Stomach (tissue), 9 donors: Measurements from ENCODE around the gene EPHB6. TPM values are rescaled to one million over a fixed set of nuclear protein-coding genes. Genes with fewer than 3 reads are reported as not detected.

Experiments
- DNase-seq, 2 donors: peaks; one replicate each; pipeline versions ENCODE4 v3.0.0 to v3.0.0-alpha.2; 2013 to 2019
- H3K27ac ChIP-seq, 5 donors: fragments of 200-600 bp in 4 of 5; sonication (generic) in 4 of 5; one replicate each; pipeline ENCODE4 v1.5.1; 2013 to 2019; ENCODE audit warnings: mild to moderate bottlenecking in 1 of 5, moderate library complexity in 1 of 5
- H3K27me3 ChIP-seq, 3 donors: fragments of 200-600 bp; sonication (generic); one replicate each; pipeline ENCODE4 v1.5.1; 2017 to 2019; ENCODE audit warnings: mixed run types in 1 of 3
- H3K36me3 ChIP-seq, 4 donors: fragments of 200-600 bp; sonication (generic); 1 replicate in 3 of 4; 2 replicates in 1 of 4; pipeline ENCODE4 v1.5.1; 2016 to 2019
- H3K4me1 ChIP-seq, 4 donors: fragments of 200-600 bp; sonication (generic); one replicate each; pipeline ENCODE4 v1.5.1; 2016 to 2019
- H3K4me3 ChIP-seq, 4 donors: fragments of 200-600 bp; sonication (generic) in 3 of 4; one replicate each; pipeline ENCODE4 v1.5.1; 2016 to 2019; ENCODE audit warnings: mild to moderate bottlenecking in 1 of 4
- H3K9me3 ChIP-seq, 4 donors: fragments of 200-600 bp; sonication (generic); one replicate each; pipeline ENCODE4 v1.5.1; 2016 to 2019
- EP300 ChIP-seq: sonication (generic); formaldehyde crosslinking; IDR thresholded peaks from one replicate; pipeline ENCODE4 v1.6.1; 2017; ENCODE audit warnings: antibody characterized with exemption
- POLR2A ChIP-seq, 4 donors: fragments of 450-650 bp; IDR thresholded peaks; one replicate each; pipeline ENCODE4 v1.6.1; 2016; ENCODE audit warnings: antibody characterized with exemption in 4 of 4, control low read depth in 2 of 4, mild to moderate bottlenecking in 1 of 4, moderate library complexity in 1 of 4
- POLR2AphosphoS5 ChIP-seq, 3 donors: sonication (generic); formaldehyde crosslinking; IDR thresholded peaks; one replicate each; pipeline ENCODE4 v1.6.1; 2016; ENCODE audit warnings: antibody characterized with exemption in 3 of 3
- WGBS, 5 donors: extraction: QIAGEN DNeasy Blood & Tissue Kit in 3 of 5; methylation state at CpG; one replicate each; pipeline versions ENCODE4 v1.1.5 to v1.1.7; 2013 to 2018; 5-methylcytosine and 5-hydroxymethylcytosine counted together
- intact Hi-C: fragments of 100-400 bp; cut with DNase I; formaldehyde crosslinking; loops from one replicate; pipeline ENCODE4 v1.15.1; 2023; ENCODE audit warnings: low total_unique reads
- polyA plus RNA-seq, 3 donors: library from polyadenylated mRNA; stranded (reverse); fragments of 200-250 nt; gene quantifications; one replicate each; pipeline ENCODE4 v1.2.3, GENCODE V29; 2013
- total RNA-seq, 5 donors: library from RNA; depleted of rRNA; stranded (reverse); fragments of >200 nt; gene quantifications; one replicate each; pipeline versions ENCODE4 v1.1.0 to v1.2.3, GENCODE V29; 2014 to 2016
- TF ChIP-seq, protein P1 (sequence below), 7 experiments: fragments of 450-650 bp in 4 of 7; fragments of 200-600 bp in 3 of 7; sonication (generic) in 3 of 7; IDR thresholded peaks; one replicate each; pipeline ENCODE4 v1.5.1; 2016 to 2019; ENCODE audit warnings: antibody characterized with exemption in 7 of 7, control low read depth in 2 of 7, mild to moderate bottlenecking in 1 of 7
- donor health status: healthy with polysubstance abuse.
- donor health status: Bipolar disorder and iron deficiency.
- donor health status: healthy.

Gene EPHB6
- total and polyA plus RNA-seq, 8 donors = 5.4 to 23.1 (median 8.1) TPM

DNA sequence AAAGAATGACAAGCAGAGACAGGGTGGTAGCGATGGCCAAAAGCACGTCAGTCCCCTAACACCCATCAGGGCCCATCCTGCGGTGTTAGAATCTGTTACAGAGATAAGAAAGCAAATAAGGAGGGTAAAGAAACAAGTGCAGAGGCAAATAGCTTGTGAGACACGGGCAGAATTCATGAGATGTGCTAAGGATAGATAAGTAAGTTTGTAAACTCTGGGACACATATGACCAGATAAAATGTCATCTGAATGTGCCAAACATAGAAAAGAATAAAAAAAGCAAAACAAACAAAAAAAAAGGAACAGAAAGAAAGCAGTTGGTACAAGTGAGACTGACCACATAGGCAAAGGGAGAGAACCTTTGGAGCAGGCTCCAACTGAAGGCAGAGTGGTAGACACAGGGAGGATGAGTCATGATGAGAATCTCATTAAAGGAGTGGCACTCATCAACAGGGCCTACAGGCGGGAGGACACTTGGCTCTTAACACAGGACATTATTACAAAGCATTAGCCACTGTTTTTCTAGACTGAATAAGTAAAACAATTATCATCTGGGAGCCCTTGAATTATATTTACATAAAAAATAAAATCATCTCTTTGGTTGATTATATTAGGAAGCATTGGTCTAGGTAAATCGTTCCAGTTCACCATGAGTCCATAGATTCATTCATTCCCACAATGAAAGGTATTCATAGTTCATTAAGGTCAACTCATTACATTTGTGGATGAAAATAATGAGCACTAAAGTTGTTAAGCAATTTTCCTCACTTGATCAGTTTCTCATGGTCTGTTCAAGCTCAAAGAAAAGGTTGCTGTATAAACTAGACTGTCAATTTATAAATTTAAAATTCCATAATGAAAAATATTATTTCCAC lies 21.5 kb upstream of the EPHB6 start:
- DNase-seq = no peak
- 32 to 55% (median 43%) methylated on average over 6 of the region's 6 CpGs for WGBS, 5 donors
- Histone ChIP-seq H3K36me3 (no peaks in the 10 kb centered on the region), H3K4me1 (no peaks in the 10 kb centered on the region), H3K27ac (no peak overlapping the region), H3K4me3 (no peak overlapping the region), H3K27me3 (no peaks in the 10 kb centered on the region), H3K9me3 (no peaks in the 10 kb centered on the region)
- no peak for TF ChIP-seq POLR2AphosphoS5 (IDR thresholded peaks at IDR 0.05)
- intact Hi-C loops = no loop called here

DNA sequence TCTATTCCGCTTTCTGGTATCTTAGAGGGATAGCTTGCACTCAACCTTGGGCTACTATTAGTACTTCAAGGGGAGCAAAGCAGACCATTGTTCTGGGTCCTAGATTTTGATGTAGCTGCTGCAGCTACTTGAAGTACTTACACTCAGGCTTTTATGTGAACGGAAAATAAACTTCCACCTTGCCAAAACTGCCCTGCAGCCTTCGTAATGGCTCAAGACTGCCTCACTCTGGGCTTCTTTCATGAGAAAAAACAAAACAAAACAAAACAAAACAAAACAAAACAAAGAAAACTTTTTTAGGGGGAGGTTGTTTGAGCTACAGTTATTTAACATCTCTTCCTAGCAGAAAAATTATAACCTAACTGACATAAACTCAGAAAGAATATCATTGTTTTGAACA lies 19.4 kb upstream of the EPHB6 start:
- Histone ChIP-seq H3K4me1 (no peaks in the 10 kb centered on the region), H3K9me3 (no peaks in the 10 kb centered on the region), H3K27ac (no peak overlapping the region), H3K4me3 (no peak overlapping the region), H3K36me3 (no peaks in the 10 kb centered on the region), H3K27me3 (no peaks in the 10 kb centered on the region)
- intact Hi-C loops = no loop called here
- WGBS, 5 donors = 18 to 44% (median 26%) methylated on average over 3 of the region's 3 CpGs
- no peak for DNase-seq
- no peak for TF ChIP-seq POLR2AphosphoS5 (IDR thresholded peaks at IDR 0.05)
- no peak for TF ChIP-seq EP300

DNA sequence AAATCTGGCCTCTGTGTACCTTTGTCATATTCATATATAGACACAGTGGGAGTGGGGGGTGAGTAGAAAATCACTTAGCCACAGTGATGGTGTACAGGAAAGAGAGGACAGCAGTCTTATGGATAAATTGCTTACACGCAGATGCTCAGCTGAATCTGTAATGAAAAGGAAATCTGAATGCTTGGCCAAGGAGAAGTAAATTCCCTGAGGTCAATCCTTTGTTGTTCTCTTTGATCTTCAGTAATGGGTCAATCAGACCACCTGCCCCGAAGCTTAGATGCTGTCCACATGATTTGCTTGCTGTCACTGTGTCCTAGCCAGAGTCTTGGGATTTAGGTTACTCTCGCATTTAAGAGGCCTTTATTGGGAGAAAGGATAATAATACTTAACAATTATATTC lies 18.4 kb upstream of the EPHB6 start:
- Histone ChIP-seq H3K4me1 (no peaks in the 10 kb centered on the region), H3K27ac (no peak overlapping the region), H3K9me3 (no peaks in the 10 kb centered on the region), H3K27me3 (no peaks in the 10 kb centered on the region), H3K4me3 (no peak overlapping the region), H3K36me3 (no peaks in the 10 kb centered on the region)
- TF ChIP-seq POLR2A (IDR thresholded peaks at IDR 0.05) (no peak), EP300 (no peak), POLR2AphosphoS5 (IDR thresholded peaks at IDR 0.05) (no peak)
- TF ChIP-seq, protein P1, sequence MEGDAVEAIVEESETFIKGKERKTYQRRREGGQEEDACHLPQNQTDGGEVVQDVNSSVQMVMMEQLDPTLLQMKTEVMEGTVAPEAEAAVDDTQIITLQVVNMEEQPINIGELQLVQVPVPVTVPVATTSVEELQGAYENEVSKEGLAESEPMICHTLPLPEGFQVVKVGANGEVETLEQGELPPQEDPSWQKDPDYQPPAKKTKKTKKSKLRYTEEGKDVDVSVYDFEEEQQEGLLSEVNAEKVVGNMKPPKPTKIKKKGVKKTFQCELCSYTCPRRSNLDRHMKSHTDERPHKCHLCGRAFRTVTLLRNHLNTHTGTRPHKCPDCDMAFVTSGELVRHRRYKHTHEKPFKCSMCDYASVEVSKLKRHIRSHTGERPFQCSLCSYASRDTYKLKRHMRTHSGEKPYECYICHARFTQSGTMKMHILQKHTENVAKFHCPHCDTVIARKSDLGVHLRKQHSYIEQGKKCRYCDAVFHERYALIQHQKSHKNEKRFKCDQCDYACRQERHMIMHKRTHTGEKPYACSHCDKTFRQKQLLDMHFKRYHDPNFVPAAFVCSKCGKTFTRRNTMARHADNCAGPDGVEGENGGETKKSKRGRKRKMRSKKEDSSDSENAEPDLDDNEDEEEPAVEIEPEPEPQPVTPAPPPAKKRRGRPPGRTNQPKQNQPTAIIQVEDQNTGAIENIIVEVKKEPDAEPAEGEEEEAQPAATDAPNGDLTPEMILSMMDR (IDR thresholded peaks at IDR 0.05) = no peak
- WGBS, 5 donors = 82 to 90% (median 87%) methylated on average over 3 of the region's 3 CpGs
- no peak for DNase-seq
- intact Hi-C loops = no loop called here

DNA sequence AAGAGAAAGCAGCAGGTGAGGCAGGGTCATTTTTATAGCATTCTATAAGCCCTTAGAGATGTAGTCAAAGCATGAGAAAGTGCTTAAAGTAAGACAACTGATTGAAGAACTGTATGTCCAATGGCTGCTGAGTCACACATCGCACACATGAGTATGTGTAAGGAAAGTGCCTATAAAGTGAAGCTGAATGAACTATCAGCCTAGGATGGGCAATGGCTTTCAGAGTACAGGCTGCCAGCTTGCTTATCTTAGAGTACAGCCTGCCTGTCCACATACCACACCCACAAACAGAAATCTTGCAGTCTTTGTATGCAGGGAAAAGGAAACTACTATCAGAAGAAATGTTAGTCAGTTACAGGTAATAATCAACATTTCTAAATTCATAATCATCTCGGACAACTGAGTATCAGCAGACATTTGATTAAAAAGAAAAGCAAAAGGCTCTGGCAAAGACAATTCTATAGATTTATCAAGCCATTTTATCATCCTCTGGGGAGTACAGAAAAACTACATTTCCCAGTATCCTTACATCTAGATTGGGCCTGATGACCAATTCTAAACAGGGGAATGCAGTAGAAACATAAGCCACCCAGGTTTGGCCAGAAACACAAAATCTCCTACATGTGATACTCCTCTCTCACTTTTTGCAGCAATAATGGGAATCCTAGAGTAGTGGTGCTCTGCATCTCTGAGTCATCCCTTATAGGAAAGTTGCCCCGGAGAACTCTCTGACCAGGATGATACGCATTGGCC lies 16.2 kb upstream of the EPHB6 start:
- TF ChIP-seq EP300 (no peak), POLR2AphosphoS5 (IDR thresholded peaks at IDR 0.05) (peak in 2 of 3 donors; percentile 41 to 58), POLR2A (IDR thresholded peaks at IDR 0.05) (no peak)
- TF ChIP-seq, protein P1 (IDR thresholded peaks at IDR 0.05) = no peak
- Histone ChIP-seq H3K27me3 (no peaks in the 10 kb centered on the region), H3K9me3 (no peaks in the 10 kb centered on the region), H3K4me1 (no peaks in the 10 kb centered on the region), H3K36me3 (no peaks in the 10 kb centered on the region), H3K4me3 (no peak overlapping the region), H3K27ac (no peak overlapping the region)
- no peak for DNase-seq
- WGBS, 5 donors = 50 to 61% (median 53%) methylated on average over 4 of the region's 4 CpGs
- intact Hi-C loops = no loop called here

DNA sequence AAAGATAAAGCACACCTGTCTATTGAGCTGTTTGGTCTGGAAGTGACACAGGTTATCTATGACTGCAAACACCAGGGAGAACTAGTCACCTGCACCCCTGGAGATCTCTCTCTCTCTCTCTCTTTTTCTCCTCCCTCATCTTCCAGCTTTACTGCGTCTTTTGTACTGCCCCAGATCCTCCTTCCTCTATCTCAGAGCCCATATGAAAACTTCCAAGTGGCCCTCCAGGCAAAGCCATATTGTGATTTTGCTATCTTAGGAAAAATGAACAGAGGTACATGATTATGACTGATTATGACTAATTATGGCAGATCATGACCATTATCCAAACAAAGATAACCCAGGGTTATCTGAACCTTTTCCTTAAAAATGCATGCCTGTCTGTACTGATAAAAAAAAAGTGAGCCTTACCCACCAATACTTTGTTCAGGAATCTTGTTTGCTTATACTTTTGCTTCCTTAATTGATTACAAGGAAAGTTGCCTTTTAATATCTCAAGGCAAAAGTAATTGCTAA lies 12.6 kb upstream of the EPHB6 start:
- DNase-seq = no peak
- TF ChIP-seq, protein P1 (IDR thresholded peaks at IDR 0.05) = no peak
- TF ChIP-seq EP300 = no peak
- no peak for TF ChIP-seq POLR2AphosphoS5 (IDR thresholded peaks at IDR 0.05)
- TF ChIP-seq POLR2A (IDR thresholded peaks at IDR 0.05) = no peak
- Histone ChIP-seq H3K36me3 (no peaks in the 10 kb centered on the region), H3K4me1 (no peaks in the 10 kb centered on the region), H3K4me3 (no peak overlapping the region), H3K9me3 (no peaks in the 10 kb centered on the region), H3K27ac (no peak overlapping the region), H3K27me3 (no peaks in the 10 kb centered on the region)
- WGBS, 5 donors = 12 to 55% (median 34%) methylated on average over 1 of the region's 1 CpG
- intact Hi-C loops = no loop called here
